ENCODE measurements around the gene IRAK1. TPM values are rescaled to one million over a fixed set of nuclear protein-coding genes. Genes with fewer than 3 reads are reported as not detected.

IRAK1 gene
- polyA plus RNA-seq, 1 donor from 2014 or later, result 6.8 TPM

- H3K27ac ChIP-seq (ENCODE audit: low read length), result no peak overlapping the region
- H3F3A ChIP-seq (ENCODE audit: insufficient read depth, low read length, poor library complexity, severe bottlenecking), result no peaks in the 10 kb centered on the region
- H4K20me1 ChIP-seq (ENCODE audit: insufficient read depth), result no peaks in the 10 kb centered on the region
- H3K79me2 ChIP-seq (replicated peaks; ENCODE audit: insufficient read depth, low read length), result no peaks in the 10 kb centered on the region
- H3K9me3 ChIP-seq (ENCODE audit: low read length), result no peaks in the 10 kb centered on the region
- H3K9me2 ChIP-seq (ENCODE audit: insufficient read depth, low read length), result no peaks in the 10 kb centered on the region
- no peak overlapping the region for H3K4me2 ChIP-seq (ENCODE audit: low read length)
- TF ChIP-seq RAD21 (conservative IDR thresholded peaks at IDR 0.05) (no peak), TAF1 (IDR thresholded peaks at IDR 0.05; ENCODE audit: low read depth) (no peak), POLR2AphosphoS5 (IDR thresholded peaks at IDR 0.05) (no peak), EP300 (conservative IDR thresholded peaks at IDR 0.05; ENCODE audit: poor library complexity, severe bottlenecking) (no peak), REST (IDR thresholded peaks at IDR 0.05; ENCODE audit: borderline replicate concordance) (no peak), SMC3 (conservative IDR thresholded peaks at IDR 0.05; ENCODE audit: poor library complexity) (no peak), MXI1 (conservative IDR thresholded peaks at IDR 0.05; ENCODE audit: poor library complexity, severe bottlenecking) (no peak), CTCF (IDR thresholded peaks at IDR 0.05; ENCODE audit: poor library complexity, severe bottlenecking) (no peak), EZH2 (IDR thresholded peaks at IDR 0.05; ENCODE audit: borderline replicate concordance, insufficient read depth, low read length, poor library complexity, severe bottlenecking) (no peak)
- H3K4me3 ChIP-seq (ENCODE audit: low read length), result no peak overlapping the region
- no peak overlapping the region for H2AFZ ChIP-seq (ENCODE audit: low read depth, low read length)
- no peaks in the 10 kb centered on the region for H3K27me3 ChIP-seq (ENCODE audit: insufficient read depth, low read depth, low read length)
- H3K36me3 ChIP-seq (ENCODE audit: insufficient read depth, low read length), result no peaks in the 10 kb centered on the region
- H3K9ac ChIP-seq (ENCODE audit: low read length), result no peak overlapping the region
Measured at GRCh38 chrX:153992180-153992579, 27.5 kb downstream of the IRAK1 start.

- no peaks in the 10 kb centered on the region for H3K9me2 ChIP-seq (ENCODE audit: insufficient read depth, low read length)
- H3F3A ChIP-seq (ENCODE audit: insufficient read depth, low read length, poor library complexity, severe bottlenecking), result no peaks in the 10 kb centered on the region
- H3K79me2 ChIP-seq (replicated peaks; ENCODE audit: insufficient read depth, low read length), result no peaks in the 10 kb centered on the region
- no peak overlapping the region for H3K27ac ChIP-seq (ENCODE audit: low read length)
- H3K9me3 ChIP-seq (ENCODE audit: low read length), result no peaks in the 10 kb centered on the region
- no peaks in the 10 kb centered on the region for H3K36me3 ChIP-seq (ENCODE audit: insufficient read depth, low read length)
- H3K4me2 ChIP-seq (ENCODE audit: low read length), result no peak overlapping the region
- H3K27me3 ChIP-seq (ENCODE audit: insufficient read depth, low read depth, low read length), result no peaks in the 10 kb centered on the region
- TF ChIP-seq CTCF (IDR thresholded peaks at IDR 0.05; ENCODE audit: poor library complexity, severe bottlenecking) (no peak), POLR2AphosphoS5 (IDR thresholded peaks at IDR 0.05) (no peak), EZH2 (IDR thresholded peaks at IDR 0.05; ENCODE audit: borderline replicate concordance, insufficient read depth, low read length, poor library complexity, severe bottlenecking) (no peak)
- H2AFZ ChIP-seq (ENCODE audit: low read depth, low read length), result no peak overlapping the region
- H3K9ac ChIP-seq (ENCODE audit: low read length), result no peak overlapping the region
- H3K4me3 ChIP-seq (ENCODE audit: low read length), result no peak overlapping the region
- H4K20me1 ChIP-seq (ENCODE audit: insufficient read depth), result no peaks in the 10 kb centered on the region
Measured at GRCh38 chrX:153991013-153991580, 28.6 kb downstream of the IRAK1 start.
